ENCODE measurements around the gene NPAS3.

NPAS3 gene

DNA sequence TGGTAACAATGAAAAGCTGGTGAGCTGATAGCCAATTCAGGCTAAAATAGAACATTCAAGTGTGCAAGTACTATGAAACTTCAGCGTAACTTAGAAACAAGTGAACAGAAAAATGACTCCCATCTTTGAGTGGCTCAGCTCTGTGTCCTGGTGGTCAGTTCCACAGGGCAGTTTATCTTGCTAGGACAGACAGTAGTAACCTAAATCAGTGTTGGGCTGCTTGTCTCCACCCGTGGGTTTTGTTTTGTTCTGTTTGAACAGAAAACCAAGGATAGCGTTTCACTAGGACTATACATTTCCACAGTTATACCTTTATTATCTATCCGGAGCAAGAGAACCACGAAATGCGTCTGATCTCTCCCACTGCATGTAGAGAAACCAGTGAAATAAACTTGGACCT, 544.4 kb downstream of the NPAS3 start:
- no peak for DNase-seq (ENCODE audit: low read depth)

- DNase-seq (ENCODE audit: low read depth): no peak
Observed at GRCh38 chr14:33483541-33483940, 544.9 kb downstream of the NPAS3 start.

DNA sequence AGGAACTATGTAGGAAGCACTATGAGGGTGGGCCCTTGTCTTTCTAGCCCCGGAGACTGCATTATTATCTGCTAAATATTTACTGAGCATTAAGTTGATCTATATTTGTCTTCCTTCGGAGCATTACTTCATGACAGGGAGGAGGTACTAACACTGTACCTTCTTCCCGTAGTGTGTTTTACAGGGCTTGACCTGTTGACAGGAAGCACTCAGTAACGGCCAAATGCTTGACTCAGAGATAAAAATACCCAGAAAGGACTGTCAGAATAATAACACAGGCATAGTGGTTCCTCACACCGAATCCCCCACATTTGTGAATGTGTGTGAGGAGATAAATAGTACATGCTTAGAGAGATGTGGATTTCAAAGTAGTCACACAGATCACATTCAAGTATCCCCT, 545.6 kb downstream of the NPAS3 start:
- no peak for DNase-seq (ENCODE audit: low read depth)

- DNase-seq (ENCODE audit: low read depth): no peak
Observed at GRCh38 chr14:33486332-33486890, 547.7 kb downstream of the NPAS3 start.

DNA sequence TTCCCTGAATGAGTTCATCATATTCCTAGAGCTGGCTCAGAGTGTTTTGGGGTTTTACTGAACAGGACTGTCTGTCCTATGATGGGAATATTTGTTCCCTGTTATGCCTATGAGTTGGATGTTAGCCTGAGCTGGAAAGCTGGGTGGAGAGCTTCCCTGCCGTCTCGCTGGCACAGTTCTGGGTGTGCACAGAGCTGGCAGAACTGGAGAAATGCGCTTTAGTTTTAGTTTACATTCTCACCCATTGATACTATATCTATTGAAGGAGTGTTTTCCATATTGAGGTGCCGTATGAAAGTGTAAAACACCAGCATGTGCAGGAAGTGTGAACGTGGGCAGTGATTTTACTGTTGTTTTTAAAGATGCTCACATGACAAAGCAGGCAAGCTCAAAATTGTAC, 549.9 kb downstream of the NPAS3 start:
- no peak for DNase-seq (ENCODE audit: low read depth)

- DNase-seq (ENCODE audit: low read depth): no peak
Observed at GRCh38 chr14:33490555-33490954, 551.9 kb downstream of the NPAS3 start.

GRCh38 chr14:33491112-33491511, 552.4 kb downstream of the NPAS3 start:
- DNase-seq (ENCODE audit: low read depth): no peak

GRCh38 chr14:33492491-33492890, 553.8 kb downstream of the NPAS3 start:
- DNase-seq (ENCODE audit: low read depth): no peak

DNA sequence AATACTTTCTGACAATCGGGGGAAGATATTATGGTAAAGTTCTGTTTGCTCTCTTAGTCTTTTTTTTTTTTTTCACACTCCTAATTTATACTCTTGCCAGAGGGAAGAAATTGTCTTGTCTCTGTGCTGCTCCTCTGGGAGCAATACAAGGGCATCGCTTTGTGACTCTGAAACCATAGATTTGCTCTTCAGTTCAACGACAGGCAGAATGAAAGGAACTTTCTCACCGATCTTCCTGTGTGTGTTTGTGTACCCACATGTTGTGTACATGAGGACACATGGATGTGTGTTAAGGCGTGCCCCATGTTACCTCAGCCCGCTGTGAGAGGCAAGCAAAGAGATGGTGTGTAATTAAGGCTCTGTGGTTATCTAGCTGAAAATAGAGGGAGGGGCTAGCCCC, 554.6 kb downstream of the NPAS3 start:
- DNase-seq (ENCODE audit: low read depth): no peak

- DNase-seq (ENCODE audit: low read depth): no peak
Observed at GRCh38 chr14:33493990-33494389, 555.3 kb downstream of the NPAS3 start.

DNA sequence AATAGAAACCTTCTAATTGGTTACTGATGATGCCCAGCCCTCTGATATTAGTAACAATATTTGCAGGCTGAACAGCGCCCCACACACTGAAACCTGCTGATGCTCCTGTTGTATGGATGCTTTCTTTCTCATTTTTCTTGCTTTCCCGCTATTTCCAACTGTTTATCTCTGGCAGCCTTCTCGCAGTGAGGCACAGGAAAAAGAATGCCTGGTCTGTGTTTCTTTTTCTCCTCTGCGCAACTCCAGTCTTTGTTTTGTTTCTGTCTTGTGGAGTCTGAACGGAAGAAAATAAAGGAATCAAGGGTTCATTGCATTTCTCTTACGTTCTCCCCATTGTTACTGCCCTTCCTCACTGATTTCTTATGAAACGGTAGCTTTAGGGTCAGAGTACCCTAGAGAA, 561.0 kb downstream of the NPAS3 start:
- DNase-seq (ENCODE audit: low read depth): no peak

- no peak for DNase-seq (ENCODE audit: low read depth)
Observed at GRCh38 chr14:33504246-33505099, 565.8 kb downstream of the NPAS3 start.

GRCh38 chr14:33505266-33505962, 566.7 kb downstream of the NPAS3 start:
- no peak for DNase-seq (ENCODE audit: low read depth)

GRCh38 chr14:33505963-33506329, 567.3 kb downstream of the NPAS3 start:
- DNase-seq (ENCODE audit: low read depth): no peak

- no peak for DNase-seq (ENCODE audit: low read depth)
Observed at GRCh38 chr14:33508126-33509062, 569.7 kb downstream of the NPAS3 start.

GRCh38 chr14:33509454-33509853, 570.8 kb downstream of the NPAS3 start:
- DNase-seq (ENCODE audit: low read depth): no peak

DNA sequence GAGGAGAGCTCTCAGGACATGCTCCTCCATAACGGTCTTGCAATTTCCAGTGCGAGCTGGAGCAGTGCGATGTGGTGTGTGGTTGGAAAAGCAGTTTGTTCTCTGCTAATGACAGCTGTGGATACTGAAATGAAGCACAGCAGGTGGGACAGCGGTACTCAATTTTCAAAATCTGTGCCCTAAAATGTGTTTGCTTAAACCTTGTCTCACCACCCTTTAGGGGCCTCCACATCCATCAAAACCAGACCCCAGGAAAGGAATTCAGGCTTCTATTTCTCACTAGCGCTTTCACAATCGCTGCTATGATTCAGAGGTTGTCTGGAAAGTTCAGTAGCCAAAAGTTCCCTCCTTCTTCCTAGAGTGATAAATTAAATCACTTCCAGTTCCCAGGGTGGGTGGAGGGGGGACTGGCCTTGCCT, 571.4 kb downstream of the NPAS3 start:
- no peak for DNase-seq (ENCODE audit: low read depth)

DNA sequence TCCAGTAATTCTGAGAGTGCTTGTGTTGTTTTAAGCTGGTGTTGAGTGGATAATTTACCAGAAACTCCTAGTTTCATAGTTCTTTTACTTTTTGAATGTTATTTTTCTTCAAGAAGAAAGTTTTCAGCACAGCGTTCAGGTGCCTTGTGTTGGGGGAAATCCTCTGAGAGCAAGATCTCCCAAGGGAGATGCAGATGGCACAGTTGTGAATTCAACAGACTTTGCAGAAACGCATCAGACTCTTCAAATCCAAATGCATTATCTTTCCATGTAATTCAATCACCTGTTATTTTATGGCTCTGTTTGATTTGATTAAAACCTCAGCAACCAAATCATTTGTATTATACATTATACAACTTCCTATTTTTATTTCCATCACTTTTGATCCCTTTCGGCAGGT, 572.3 kb downstream of the NPAS3 start:
- DNase-seq (ENCODE audit: low read depth): no peak

- DNase-seq (ENCODE audit: low read depth): no peak
Observed at GRCh38 chr14:33511851-33512640, 573.4 kb downstream of the NPAS3 start.

- DNase-seq (ENCODE audit: low read depth): no peak
Observed at GRCh38 chr14:33515441-33515840, 576.8 kb downstream of the NPAS3 start.

GRCh38 chr14:33515899-33516298, 577.2 kb downstream of the NPAS3 start:
- no peak for DNase-seq (ENCODE audit: low read depth)
